Measurements from ENCODE around the gene PGC.
A peak's percentile ranks its signal among the peaks of the same experiment; 100 is the strongest.

Gene PGC

GRCh38 chr6:41736186-41736733, 10.9 kb downstream of the PGC start:
- H3K36me3 ChIP-seq, result no peaks in the 10 kb centered on the region
- no peak for TF ChIP-seq CTCF (IDR thresholded peaks at IDR 0.05)

GRCh38 chr6:41735427-41736185, 11.6 kb downstream of the PGC start, which contains the start of gene TFEB:
Gene TFEB (minus strand): TSS chr6:41735608. CDS start chr6:41691213, 44,395 bp downstream.
- intact Hi-C loops (cut with DNase I; ENCODE audit: low total_unique reads), result loop anchor here (2.0 kb wide), 1 partner anchor 29 kb away; no protein-coding TSS in a partner anchor
- Histone ChIP-seq H3K4me1 (peaks cover 6 to 36% (median 15%) of the 10 kb centered on the region in 4 donors), H3K27ac (peak within 1 kb of the TSS; percentile 94), H3K9me3 (no peaks in the 10 kb centered on the region), H3K27me3 (peaks cover 0 to 3% of the 10 kb centered on the region in 2 donors), H3K4me3 (peak within 1 kb of the TSS; percentile 81 to 85), H3K36me3 (no peaks in the 10 kb centered on the region)
- TF ChIP-seq CTCF (IDR thresholded peaks at IDR 0.05), result peak; percentile 86 to 98
- peak; percentile 96 for DNase-seq

More at GRCh38 chr6:41736186-41736733, 10.9 kb downstream of the PGC start:
- DNase-seq, result no peak
- Histone ChIP-seq H3K9me3 (no peaks in the 10 kb centered on the region), H3K4me3 (no peak overlapping the region), H3K4me1 (peaks cover 6 to 29% (median 14%) of the 10 kb centered on the region in 4 donors), H3K27me3 (peaks cover 0 to 3% of the 10 kb centered on the region in 2 donors), H3K27ac (no peak overlapping the region)
- intact Hi-C loops (cut with DNase I; ENCODE audit: low total_unique reads), result no loop called here

- DNase-seq, result peak; percentile 81 to 90
- Histone ChIP-seq H3K27me3 (peaks cover 0 to 2% of the 10 kb centered on the region in 2 donors), H3K36me3 (no peaks in the 10 kb centered on the region), H3K4me1 (peaks cover 6 to 42% (median 17%) of the 10 kb centered on the region in 4 donors), H3K4me3 (peak overlapping the region; percentile 81 to 85), H3K27ac (peak overlapping the region; percentile 94), H3K9me3 (no peaks in the 10 kb centered on the region)
- intact Hi-C loops (cut with DNase I; ENCODE audit: low total_unique reads), result loop anchor here (2.0 kb wide), 1 partner anchor 28 kb away; no protein-coding TSS in a partner anchor
- no peak for TF ChIP-seq CTCF (IDR thresholded peaks at IDR 0.05)
Measured at GRCh38 chr6:41734666-41735426, 12.4 kb downstream of the PGC start.

GRCh38 chr6:41733707-41734665, 13.2 kb downstream of the PGC start:
- Histone ChIP-seq H3K4me1 (peaks cover 6 to 48% (median 17%) of the 10 kb centered on the region in 4 donors), H3K27ac (peak overlapping the region; percentile 94), H3K36me3 (no peaks in the 10 kb centered on the region), H3K4me3 (peak overlapping the region; percentile 81 to 85), H3K9me3 (no peaks in the 10 kb centered on the region), H3K27me3 (no peaks in the 10 kb centered on the region)
- intact Hi-C loops (cut with DNase I; ENCODE audit: low total_unique reads), result loop anchor here (2.0 kb wide), 1 partner anchor 27 kb away; no protein-coding TSS in a partner anchor
- DNase-seq, result peak; percentile 61 to 84
- no peak for TF ChIP-seq CTCF (IDR thresholded peaks at IDR 0.05)
